RKO (cell line): ENCODE measurements around the gene ANKRD23.
"Not testable (repeated sequence)": the region's sequence is repeated elsewhere in the genome, so short reads cannot be mapped to it uniquely, and the experiment has no call there.

Experiments used
- DNase-seq: peaks from one replicate; pipeline ENCODE4 v3.0.0-alpha.2; 2016; ENCODE audit warnings: low spot score

Gene ANKRD23

GRCh38 chr2:96863575-96864342, 19.9 kb upstream of the ANKRD23 start:
- DNase-seq: no peak

GRCh38 chr2:96863056-96863455, 19.2 kb upstream of the ANKRD23 start:
- not testable (repeated sequence) for DNase-seq

GRCh38 chr2:96861074-96861473, 17.3 kb upstream of the ANKRD23 start:
- DNase-seq: no peak

- no peak for DNase-seq
These were observed 16.5 kb upstream of the ANKRD23 start for GRCh38 chr2:96860065-96861029.

- no peak for DNase-seq
These were observed 15.9 kb upstream of the ANKRD23 start for GRCh38 chr2:96859681-96860064.

- no peak for DNase-seq
These were observed 15.4 kb upstream of the ANKRD23 start for GRCh38 chr2:96859099-96859649.

GRCh38 chr2:96857667-96858372, 14.0 kb upstream of the ANKRD23 start, which contains the start of gene ANKRD39:
Gene ANKRD39 (minus strand): TSS chr2:96858016. CDS start chr2:96857987, 29 bp downstream.
- DNase-seq: peak; percentile 96

GRCh38 chr2:96856776-96857666, 13.2 kb upstream of the ANKRD23 start:
- peak; percentile 79 for DNase-seq

GRCh38 chr2:96853321-96853720, 9.5 kb upstream of the ANKRD23 start:
- DNase-seq: no peak

- no peak for DNase-seq
These were observed 8.8 kb upstream of the ANKRD23 start for GRCh38 chr2:96852667-96853066.

GRCh38 chr2:96848264-96848663, 4.4 kb upstream of the ANKRD23 start:
- DNase-seq: no peak

GRCh38 chr2:96847586-96847985, 3.8 kb upstream of the ANKRD23 start:
- no peak for DNase-seq

- DNase-seq: no peak
These were observed 3.0 kb upstream of the ANKRD23 start for GRCh38 chr2:96846825-96847224.

- DNase-seq: no peak
These were observed 586 bp upstream of the ANKRD23 start for GRCh38 chr2:96844405-96844808.

GRCh38 chr2:96842600-96842999, 1.2 kb downstream of the ANKRD23 start:
- DNase-seq: no peak

GRCh38 chr2:96841701-96842495, 1.9 kb downstream of the ANKRD23 start:
- DNase-seq: no peak

- no peak for DNase-seq
These were observed 3.7 kb downstream of the ANKRD23 start for GRCh38 chr2:96839875-96840850.

GRCh38 chr2:96839293-96839874, 4.4 kb downstream of the ANKRD23 start:
- no peak for DNase-seq
